Medulla oblongata (tissue), 1 donor: ENCODE data around the gene PANK4.

ENCODE experiments used
- DNase-seq: peaks from one replicate; pipeline ENCODE4 v3.0.0-alpha.2; 2015; ENCODE audit errors: extremely low spot score

PANK4 gene

GRCh38 chr1:2512862-2513421 lies 13.5 kb downstream of the PANK4 start:
- DNase-seq = no peak

DNA sequence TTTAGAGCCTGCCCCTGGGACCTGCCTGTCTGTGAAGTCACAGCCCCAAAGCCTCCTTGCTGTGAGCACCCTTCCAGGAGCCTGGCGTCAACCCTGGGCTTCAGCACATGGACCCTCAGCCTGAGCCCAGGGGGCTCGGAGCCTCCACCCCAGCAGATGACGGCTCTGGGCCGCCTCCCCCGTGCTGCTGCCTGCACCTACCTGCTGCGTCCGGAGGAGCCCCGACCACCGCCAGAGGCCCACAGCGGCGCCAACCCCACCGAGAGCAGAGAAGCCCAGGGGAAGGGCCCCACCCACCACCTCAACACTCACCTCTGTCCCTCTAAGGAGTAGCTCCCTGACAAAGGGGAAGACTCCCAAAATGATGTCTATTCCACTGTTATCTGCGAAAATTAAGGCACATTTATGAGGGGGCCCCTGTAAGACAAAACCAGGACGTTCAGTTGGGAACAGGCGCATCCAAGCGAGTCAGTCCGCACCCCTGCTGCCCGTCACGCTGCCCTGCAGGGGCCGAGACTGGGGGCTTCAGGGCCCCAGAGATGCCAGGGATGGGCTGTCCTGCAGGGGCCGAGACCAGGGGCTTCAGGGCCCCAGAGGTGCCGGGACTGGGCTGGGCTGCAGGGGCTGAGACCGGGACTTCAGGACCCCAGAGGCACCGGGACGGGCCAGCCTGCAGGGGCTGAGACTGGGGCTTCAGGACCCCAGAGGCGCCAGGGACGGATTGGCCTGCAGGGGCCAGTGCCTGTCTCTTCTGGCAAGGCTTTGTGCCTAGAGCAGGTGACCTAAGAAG lies 15.8 kb downstream of the PANK4 start:
- no peak for DNase-seq

- DNase-seq = no peak
These were observed 16.8 kb downstream of the PANK4 start for GRCh38 chr1:2509589-2509988.

DNA sequence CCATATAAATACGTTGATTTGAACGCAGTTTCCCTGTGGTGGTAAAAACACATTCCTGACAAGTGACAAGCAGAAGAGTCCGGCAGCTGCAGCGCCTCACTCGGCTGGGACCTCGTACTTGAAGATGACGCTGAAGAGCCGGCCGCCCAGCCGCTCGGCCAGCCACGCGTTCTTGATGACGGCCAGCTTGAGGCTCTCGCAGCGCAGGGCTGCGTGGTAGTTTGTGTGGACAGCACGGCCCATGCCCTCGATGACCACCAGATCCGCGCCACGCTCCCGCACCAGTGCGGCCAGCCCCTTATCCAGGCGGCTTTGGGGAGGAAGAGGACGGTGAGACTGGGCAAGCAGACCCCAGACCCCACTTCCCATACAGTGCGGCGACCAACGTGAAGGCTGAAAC lies 17.6 kb downstream of the PANK4 start:
- DNase-seq = no peak

DNA sequence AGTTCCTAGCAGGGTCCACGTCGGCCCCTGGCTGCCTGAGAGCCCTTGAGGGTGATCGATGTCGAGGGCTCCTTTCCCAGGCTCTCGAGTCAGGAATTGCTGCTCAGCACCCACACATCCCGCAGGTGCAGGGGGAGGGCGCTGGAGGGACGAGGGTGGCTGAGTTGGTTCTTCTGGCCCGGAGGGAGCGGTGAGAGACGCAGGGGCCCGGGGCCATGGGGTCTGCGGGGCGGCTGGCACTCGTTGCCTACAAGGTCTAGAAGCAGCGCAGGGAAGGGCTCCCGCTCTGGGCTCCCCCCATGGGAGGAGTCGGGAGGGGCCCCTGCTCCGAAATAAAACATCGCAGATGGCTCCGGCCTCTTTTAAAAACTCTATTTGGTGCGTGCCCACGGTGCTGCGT lies 18.2 kb downstream of the PANK4 start:
- no peak for DNase-seq

DNA sequence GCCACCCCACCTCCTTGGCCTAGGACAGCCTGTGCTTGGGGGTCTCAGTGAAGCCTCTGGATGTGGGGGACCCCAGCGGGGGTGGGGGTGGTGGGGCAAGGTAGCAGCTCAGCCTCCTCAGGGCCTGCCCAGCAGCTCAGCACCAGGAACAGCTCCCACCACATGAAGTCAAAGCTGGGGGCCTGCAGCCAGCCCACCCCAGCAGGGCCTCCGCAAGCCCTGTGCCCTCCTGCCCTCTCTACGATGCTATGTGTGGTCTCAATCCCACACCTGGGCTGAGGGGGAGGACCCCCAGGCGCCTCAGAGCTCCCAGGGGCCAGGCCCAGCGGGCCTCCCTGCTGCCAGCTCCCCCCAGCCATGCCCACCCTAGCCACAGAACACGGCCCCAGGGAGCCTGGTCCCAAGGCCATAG lies 18.6 kb downstream of the PANK4 start:
- no peak for DNase-seq

DNA sequence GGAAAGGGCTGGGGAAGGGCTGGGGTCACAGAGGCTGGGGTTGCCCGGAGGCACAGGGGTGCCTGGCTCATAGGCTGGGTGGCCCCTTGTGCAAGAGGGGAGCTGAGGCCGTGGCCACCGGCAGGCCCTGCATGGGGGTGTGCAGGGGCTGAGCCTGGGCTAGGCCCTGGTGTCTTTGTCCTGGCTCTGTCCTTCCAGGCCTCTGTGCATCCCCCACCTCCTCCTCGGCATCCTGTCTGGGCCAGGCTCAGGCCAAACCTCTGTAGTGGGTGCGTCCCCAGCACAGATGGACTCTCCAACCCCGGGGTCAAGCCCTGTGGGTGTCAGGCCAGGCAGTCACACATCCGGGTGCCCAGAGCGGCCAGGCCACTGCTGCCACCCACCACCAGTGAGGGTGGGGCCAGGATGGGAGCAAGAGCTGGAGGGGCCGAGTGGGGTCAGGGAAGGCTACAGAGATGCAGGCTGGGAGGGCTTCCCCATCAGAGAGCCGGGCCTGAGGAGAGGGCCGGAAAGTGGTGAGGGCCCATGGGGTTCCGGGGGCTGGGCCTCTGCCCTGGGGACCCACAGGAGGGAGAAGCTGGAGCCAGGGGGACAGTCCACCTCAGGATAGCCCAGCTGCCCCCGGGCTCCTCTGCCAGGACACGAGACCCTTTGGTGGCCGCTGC lies 19.4 kb downstream of the PANK4 start:
- DNase-seq = no peak

DNA sequence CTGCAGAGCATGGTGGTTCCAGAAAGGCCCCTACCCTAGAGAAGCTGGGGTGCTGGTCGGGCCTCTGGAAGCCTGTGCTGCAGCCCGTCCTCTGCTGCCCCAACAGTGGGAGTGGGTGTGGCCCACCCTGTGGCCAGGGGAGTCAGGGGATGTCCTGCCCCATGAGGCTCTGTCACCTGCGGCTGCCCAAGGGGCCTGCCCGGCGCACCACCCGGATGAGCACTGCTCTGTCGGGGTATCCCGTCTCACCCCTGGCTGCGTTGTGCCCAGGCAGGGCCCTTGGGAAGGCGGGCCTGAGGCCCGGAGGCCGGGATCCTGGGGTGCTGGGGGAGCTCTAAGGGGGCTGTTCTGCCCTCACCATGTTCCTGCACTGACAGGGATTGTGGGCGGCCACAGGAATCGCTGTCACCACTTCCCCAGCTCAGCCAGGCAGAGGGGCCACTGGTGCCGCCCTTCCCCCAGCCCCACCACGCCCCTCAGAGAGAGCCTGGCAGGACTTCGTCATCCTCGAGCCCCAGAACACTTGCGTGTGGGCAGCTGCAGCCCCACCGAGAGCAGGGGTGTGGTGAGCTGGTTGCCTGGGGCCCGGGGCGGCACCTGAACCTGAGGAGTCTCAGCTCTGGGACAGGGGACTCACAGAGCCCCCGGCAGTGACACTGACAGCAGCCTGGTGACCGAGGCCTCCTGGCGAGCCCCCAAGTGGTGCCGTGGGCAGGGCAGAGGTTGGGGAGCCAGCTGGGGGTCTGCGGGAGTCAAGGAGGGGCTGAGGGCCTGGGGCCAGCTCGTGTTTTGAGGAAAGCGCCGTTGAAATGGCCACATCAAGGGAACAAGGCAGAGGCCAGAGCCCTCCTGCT lies 20.2 kb downstream of the PANK4 start:
- no peak for DNase-seq

- no peak for DNase-seq
These were observed 20.9 kb downstream of the PANK4 start for GRCh38 chr1:2505461-2505994.

DNA sequence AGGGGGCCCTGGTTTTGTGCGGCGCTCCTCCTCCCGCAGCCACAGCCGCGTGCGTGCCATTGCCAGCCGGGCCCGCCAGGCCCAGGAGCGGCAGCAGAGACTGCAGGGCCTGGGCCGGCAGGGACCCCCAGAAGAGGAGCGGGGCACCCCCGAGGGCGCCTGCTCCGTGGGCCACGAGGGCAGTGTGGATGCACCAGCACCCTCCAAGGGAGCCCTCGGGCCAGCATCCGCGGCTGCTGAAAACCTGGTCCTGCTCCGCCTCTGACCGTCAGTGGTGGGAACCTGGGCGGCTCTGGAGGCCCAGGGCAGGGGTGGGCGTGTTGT lies 21.5 kb downstream of the PANK4 start:
- no peak for DNase-seq

DNA sequence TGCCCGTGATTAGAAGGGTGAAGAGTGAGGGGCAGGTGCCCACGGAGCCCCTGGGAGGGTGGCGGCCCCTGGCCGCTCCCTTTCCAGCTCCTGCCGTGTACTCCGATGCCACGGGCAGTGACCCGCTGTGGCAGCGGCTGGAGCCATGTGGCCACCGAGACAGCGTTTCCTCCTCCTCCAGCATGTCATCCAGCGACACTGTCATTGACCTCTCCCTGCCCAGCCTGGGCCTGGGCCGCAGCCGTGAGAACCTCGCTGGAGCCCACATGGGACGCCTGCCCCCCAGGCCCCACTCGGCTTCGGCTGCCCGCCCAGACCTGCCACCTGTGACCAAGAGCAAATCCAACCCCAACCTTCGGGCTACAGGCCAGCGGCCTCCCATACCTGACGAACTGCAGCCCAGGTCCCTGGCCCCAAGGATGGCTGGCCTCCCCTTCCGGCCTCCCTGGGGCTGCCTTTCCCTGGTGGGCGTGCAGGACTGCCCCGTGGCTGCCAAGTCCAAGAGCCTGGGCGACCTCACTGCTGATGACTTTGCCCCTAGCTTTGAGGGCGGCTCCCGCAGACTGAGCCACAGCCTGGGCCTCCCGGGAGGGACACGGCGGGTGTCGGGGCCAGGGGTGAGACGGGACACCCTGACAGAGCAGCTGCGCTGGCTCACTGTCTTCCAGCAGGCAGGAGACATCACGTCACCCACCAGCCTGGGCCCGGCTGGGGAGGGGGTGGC lies 22.0 kb downstream of the PANK4 start:
- no peak for DNase-seq

- no peak for DNase-seq
These were observed 22.7 kb downstream of the PANK4 start for GRCh38 chr1:2503554-2504224.

DNA sequence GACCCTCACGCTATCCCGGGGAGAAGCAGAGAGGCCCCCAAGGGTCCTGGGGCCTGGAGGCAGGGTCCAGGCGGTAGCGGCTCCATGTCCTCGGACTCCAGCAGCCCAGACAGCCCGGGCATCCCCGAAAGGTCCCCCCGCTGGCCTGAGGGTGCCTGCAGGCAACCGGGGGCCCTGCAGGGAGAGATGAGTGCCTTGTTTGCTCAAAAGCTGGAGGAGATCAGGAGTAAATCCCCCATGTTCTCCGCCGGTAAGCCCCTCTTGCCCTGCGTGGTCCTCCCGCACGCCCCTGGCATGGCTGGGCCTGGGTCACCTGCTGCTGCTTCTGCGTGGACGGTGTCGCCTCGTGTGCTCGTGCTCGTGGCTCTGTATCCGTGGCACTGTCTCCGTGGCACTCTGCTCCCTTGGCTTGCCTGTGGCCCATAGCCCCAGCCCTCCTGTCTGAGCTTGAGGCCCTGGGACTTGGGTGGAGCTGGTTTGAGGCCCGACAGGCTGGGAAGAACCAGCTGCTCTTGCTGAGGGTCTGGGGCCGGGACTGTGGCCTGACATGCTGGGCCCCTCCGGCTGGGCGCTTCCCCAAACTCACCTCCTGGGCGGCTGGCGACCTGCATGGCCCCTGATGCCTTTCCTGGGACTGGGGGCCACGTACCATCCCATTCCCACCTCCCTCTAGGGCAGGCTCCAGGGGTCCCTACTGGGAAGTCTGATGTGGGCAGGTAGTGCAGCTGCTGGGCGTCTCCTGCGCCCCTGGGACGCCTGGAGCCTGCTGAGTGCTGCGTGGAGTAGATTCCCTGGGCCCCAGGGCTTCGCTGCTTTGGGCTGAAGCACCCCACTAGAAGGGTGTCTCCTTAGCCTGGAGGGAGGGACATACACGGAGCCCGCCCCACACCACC lies 23.5 kb downstream of the PANK4 start:
- no peak for DNase-seq

DNA sequence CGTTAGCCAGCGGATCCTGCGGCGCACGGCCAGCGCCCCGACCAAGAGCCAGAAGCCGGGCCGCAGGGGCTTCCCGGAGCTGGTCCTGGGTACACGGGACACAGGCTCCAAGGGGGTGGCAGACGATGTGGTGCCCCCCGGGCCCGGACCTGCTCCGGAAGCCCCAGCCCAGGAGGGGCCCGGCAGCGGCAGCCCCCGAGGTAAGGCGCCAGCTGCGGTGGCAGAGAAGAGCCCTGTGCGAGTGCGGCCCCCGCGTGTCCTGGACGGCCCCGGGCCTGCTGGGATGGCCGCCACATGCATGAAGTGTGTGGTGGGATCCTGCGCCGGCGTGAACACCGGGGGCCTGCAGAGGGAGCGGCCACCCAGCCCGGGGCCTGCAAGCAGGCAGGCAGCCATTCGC lies 24.2 kb downstream of the PANK4 start:
- no peak for DNase-seq

DNA sequence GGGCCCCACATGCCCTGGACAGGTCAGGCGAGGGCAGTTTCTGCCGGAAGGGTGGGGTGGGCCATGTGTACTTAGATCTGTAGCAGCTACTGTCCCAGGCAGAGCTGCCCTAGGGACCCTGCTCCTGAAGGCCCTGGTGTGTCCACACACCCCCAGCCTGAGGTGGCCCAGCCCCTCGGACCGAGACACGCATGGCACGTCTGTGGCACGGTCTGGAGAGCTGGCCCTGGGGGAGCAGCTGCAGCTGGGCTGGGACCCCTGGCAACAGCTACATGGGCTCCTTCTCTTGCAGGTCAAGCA lies 24.6 kb downstream of the PANK4 start:
- DNase-seq = no peak

- no peak for DNase-seq
These were observed 25.2 kb downstream of the PANK4 start for GRCh38 chr1:2501041-2501819.

GRCh38 chr1:2499986-2500596 lies 26.3 kb downstream of the PANK4 start:
- DNase-seq = no peak

GRCh38 chr1:2499260-2499659 lies 27.1 kb downstream of the PANK4 start:
- DNase-seq = no peak

GRCh38 chr1:2498648-2499047 lies 27.7 kb downstream of the PANK4 start:
- DNase-seq = no peak
